ENCODE measurements around the gene POU2F3.

Gene POU2F3

GRCh38 chr11:120210626-120211521 lies 29.1 kb upstream of the POU2F3 start, which contains the start of gene OAF:
Gene OAF (plus strand): TSS chr11:120211032. CDS start chr11:120211280, 248 bp downstream.
- DNase-seq (ENCODE audit: low spot score), result peak; percentile 60

DNA sequence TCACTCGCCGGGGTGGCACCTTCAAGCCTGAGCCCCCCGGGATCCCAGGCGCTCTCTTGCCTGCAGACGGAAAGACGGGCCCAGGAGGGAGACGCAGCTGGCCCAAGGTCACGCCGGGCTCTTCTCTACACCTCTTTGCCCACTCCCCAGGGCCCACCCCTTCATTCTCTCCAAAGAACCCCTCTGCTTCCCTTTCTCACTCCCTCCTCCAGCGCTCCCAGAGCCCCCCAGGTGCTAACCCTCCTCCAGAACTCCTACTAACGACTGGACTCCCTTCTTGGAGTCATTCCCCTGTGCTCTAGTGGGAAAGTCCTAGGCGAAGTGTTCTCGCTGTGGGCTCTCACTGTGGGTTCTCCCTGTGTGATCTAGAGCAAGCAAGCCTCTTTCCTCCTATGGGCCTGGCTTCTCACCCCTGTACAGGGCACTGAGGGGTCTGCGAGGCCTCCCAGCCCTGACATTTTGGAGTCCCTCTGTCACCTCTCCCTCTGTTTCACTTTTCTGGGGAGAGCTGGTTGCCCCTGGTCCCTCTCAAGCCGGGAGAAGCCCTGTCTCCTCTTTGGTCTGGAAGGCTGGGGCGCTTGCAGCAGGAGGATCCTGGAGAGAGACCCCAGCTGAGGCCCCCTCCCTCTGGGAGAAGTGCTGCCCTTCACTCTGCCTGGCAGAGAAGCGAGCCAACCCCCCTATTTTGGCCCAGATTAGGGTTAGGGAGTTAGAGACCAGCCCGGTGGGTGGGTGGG lies 28.2 kb upstream of the POU2F3 start:
- no peak for DNase-seq (ENCODE audit: low spot score)

DNA sequence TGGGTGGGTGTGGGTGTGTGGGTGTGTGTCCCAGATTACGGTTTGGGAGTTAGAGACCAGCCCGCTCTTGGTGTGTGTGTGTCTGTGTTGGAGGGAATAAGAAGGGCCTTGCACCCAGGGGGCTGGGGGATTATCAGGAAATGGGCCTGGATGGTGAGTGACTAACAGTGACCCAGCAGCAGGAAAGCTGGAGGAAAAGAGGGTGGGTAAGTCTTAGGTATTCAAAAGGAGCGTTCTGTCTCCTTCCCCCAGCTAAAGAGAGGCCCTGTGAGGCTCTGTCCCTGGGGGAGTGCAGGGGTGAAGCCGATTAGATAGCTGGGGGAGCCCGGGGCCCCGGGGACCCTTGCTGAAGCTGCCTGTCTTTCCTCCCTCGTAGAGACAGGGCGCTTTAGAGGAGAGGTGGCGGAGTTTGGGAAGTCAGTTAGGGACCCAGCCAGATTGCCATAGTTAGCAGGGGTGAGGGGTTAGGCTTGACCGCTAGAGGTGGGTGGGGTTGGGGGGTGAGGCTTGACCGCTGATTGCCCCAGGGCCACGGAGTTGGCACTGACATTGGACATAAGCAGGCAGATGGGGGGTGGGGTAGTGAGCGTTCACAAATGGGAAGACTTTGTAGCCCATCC lies 27.6 kb upstream of the POU2F3 start:
- DNase-seq (ENCODE audit: low spot score), result no peak

DNA sequence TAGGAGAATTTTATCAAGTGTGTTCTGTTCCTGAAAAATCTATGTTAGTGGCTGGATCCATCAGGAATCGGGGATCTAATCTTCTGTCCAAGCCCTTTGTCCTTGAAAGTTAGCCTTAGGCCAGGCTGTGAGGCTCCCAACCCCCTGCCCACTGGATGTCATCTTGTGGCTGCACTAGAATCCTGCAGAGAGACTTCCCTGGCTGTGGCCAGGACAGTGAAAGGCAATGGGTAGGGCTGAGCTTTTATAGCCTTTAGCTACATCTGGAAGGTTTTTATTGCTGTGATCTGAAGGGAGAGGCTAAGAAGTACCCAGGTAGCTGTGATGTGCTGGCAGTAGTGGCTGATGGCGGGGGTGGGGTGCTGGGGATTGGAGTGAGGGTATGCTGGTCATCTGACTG lies 27.0 kb upstream of the POU2F3 start:
- no peak for DNase-seq (ENCODE audit: low spot score)

DNA sequence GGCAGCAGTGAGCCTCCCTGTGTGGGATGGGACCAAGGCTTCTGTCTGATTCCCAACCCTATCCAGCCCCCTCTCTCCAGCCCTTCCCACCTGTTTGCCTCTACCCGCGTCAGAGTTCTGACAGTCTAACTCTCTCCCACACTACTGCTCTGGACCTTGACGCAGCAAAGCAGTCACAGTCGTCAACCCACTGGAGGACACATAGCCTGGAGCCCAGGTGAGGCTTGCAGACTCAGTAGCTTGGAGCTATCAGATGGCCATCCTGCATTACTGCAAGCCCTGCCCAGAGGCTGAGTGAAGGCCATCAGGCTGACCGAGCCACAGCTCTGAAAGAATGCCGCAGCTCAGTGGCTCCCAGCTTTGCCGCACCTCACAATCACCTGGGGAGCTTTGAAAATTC lies 25.4 kb upstream of the POU2F3 start:
- no peak for DNase-seq (ENCODE audit: low spot score)

GRCh38 chr11:120215634-120216033 lies 24.3 kb upstream of the POU2F3 start:
- no peak for DNase-seq (ENCODE audit: low spot score)

DNA sequence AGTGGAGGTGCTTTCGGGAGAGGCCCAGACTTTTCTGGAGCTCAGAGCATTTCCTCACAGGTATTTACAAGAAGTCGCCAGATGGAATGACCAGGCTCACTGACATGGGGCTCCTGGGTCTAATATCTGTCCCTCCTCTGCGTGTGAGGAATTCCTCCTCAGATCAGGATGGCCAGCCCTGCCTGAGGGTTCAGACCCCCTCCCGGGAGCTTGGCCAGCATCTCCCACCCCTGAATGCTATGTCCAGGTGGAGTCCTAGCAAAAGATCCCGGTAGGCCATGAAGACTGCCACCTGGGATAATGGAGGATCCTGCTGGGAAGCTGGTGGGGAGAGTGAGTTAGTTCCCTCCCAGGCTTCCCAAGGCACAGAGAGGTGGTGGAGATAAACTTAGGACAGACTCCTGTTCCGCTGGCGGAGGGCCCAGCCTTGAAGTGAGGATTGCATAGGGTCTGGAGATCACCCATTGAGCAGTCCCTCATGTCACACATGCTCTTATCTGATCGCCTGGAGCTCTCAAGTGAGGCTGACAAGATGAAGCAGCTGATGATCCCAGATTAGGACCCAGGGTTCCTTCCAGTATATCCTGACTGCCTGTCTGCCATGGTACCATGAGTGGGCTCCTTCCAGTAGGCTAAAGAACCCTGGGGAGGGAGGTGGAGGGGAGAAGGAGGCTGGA lies 23.4 kb upstream of the POU2F3 start:
- DNase-seq (ENCODE audit: low spot score), result no peak

- DNase-seq (ENCODE audit: low spot score), result no peak
Measured at GRCh38 chr11:120217526-120217925, 22.4 kb upstream of the POU2F3 start.

DNA sequence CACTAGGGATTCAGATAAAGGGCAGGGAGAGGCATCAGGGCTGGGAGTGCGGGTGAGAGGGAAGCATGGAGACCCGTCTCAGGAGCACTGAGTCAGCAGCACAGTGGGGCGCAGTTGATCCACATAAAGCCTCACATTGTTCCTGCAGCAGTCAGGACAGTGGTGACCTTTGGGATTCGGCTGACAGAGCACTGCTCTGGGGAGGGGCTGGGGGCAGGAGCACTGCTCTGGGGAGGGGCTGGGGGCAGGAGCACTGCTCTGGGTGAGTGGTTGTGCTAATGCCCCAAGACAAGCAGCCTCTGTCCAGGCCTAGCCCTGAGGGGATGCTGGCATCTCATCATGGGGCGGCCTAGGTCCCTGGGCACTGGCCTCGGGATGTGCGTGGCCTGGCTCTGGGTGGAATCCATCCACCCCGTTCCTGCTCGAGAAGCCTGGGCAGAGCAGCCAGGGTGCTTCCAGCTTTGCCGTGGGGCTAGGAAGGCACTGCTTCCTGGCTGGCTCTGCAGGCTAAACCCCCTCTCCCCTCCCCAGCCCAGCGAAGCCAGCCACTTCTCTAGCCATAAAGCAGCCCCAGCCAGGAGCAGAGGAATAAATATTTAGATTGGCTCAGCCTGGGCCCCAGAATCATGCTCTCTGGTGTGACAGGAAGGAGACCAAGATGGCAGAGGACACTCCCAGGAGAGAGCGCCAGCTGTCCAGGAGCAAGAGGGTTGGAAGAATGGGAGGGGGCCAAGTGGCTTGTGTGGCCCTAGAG lies 21.8 kb upstream of the POU2F3 start:
- DNase-seq (ENCODE audit: low spot score), result no peak

DNA sequence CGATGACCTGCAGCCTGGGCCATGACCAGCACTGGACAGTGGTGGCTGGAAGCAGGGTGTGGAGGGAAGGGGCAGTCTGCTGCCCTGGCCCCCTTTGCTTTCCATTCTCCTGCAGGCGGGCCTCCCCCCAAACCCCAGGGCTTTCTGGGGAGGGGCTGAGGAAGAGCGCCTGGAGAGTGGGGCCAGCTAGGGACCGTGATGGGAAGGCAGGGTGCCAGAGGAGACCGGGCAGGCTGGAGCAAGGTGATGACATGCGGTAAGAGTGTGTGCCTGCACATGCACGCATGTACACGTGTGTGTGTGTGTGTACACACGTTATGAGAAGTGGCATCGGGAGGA lies 21.3 kb upstream of the POU2F3 start:
- DNase-seq (ENCODE audit: low spot score), result no peak

- no peak for DNase-seq (ENCODE audit: low spot score)
Measured at GRCh38 chr11:120219232-120219937, 20.6 kb upstream of the POU2F3 start.

GRCh38 chr11:120219938-120220746 lies 19.8 kb upstream of the POU2F3 start:
- DNase-seq (ENCODE audit: low spot score), result no peak

DNA sequence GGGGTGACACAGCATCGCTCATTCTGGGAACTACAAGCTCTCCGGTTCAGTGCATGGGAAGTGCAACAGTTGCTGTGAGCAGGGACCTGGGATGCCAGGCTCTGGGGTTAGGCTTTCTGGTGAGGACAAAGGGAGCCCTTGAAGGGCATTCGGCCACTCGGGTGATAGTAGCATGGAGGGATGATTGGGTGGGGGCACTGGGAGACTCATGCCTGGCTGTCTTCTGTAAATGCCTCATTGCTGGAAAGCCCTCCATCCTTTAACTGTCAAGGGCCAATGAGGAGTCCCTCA lies 19.2 kb upstream of the POU2F3 start:
- no peak for DNase-seq (ENCODE audit: low spot score)

GRCh38 chr11:120221115-120221752 lies 18.7 kb upstream of the POU2F3 start:
- DNase-seq (ENCODE audit: low spot score), result no peak

GRCh38 chr11:120222916-120223315 lies 17.0 kb upstream of the POU2F3 start:
- no peak for DNase-seq (ENCODE audit: low spot score)

DNA sequence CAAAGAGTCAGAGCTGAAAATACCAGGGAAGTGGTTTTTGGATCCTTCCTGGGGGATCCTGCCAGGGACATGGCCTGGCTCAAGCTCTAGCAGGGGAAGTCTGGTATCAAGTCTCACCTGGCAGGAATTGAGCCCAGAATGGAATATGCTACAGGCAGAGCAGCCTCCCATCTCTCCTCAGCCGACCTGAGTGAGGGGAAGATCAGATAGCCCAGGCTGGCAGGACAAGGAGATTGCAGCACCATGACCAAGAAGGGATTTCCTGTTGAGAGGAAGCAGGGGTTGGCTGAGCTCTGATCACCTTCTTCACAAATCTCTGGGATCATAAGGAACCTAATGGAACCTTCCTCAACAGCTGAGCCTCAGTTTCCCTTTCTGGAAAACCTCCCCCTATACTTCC lies 16.1 kb upstream of the POU2F3 start:
- no peak for DNase-seq (ENCODE audit: low spot score)

GRCh38 chr11:120224361-120224760 lies 15.6 kb upstream of the POU2F3 start:
- DNase-seq (ENCODE audit: low spot score), result no peak

GRCh38 chr11:120224972-120225909 lies 14.7 kb upstream of the POU2F3 start:
- no peak for DNase-seq (ENCODE audit: low spot score)

DNA sequence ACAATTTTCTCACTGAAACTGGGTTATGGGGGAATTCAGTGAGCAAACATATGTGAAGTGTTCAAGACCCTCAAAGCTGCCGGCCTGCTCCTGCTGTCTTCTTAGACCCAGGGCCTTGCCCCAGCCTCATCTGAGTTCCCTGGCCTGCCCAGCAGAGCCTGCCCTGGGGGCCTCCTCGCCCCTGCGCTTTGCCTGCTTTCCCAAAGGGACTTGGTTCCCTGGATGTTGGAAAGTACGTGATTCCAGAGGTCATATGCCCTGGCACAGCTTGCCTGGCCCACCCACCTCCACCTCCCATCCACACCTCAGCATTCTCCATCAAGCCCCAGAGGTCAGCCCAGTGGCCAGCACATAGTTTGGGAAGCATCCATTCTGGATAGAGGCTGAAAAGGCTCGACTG lies 13.7 kb upstream of the POU2F3 start:
- DNase-seq (ENCODE audit: low spot score), result no peak
